SK-N-SH treated with all-trans-retinoic acid at 6 μM for 48 hours (cell line): ENCODE results near the gene NAA10.

Experiments
- GLIS3 ChIP-seq: fragments of 250-450 bp; sonication (Bioruptor Pico); IDR thresholded peaks from 2 replicates; pipeline ENCODE4 v1.5.0; 2020; ENCODE audit warnings: mild to moderate bottlenecking, moderate library complexity
- RARB ChIP-seq: fragments of 250-450 bp; sonication (Bioruptor Pico); IDR thresholded peaks from 2 replicates; pipeline ENCODE4 v1.8.0; 2021; ENCODE audit warnings: mild to moderate bottlenecking, moderate library complexity
- TF ChIP-seq, protein P1 (sequence below): fragments of 250-450 bp; sonication (Bioruptor Pico); IDR thresholded peaks from 2 replicates; pipeline ENCODE4 v1.5.0; 2020; ENCODE audit warnings: mild to moderate bottlenecking, moderate library complexity

DNA sequence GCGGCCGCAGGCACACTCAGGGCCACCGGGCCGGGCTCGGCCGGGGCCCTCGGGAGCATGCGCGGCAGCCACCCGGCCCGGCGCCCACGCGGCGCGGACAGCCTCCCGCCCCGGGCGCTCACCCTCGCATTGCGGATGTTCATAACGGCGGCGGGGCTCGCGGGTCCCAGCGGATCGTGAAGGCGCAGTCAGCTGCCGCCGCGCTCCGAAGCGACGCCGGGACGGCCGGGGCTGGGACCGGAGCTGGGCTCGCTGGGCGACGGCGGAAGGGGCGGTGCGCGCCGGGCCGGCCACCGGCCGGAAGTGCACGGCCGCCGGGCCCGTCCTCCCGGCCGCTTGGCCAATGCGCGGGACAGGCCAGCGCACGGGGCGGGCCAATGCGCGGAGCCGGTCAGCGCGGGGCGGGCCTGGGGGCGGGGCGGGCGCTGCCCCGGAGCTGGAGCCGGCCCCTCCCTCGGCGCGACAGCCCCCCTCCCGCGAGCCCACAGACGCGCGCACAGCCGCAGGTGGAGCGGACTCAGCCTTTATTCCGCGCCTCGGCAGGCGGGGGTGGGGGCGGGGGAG lies at the start of gene NAA10:
- no peak for TF ChIP-seq GLIS3 (CRISPR knock-in tag)
- TF ChIP-seq, protein P1, sequence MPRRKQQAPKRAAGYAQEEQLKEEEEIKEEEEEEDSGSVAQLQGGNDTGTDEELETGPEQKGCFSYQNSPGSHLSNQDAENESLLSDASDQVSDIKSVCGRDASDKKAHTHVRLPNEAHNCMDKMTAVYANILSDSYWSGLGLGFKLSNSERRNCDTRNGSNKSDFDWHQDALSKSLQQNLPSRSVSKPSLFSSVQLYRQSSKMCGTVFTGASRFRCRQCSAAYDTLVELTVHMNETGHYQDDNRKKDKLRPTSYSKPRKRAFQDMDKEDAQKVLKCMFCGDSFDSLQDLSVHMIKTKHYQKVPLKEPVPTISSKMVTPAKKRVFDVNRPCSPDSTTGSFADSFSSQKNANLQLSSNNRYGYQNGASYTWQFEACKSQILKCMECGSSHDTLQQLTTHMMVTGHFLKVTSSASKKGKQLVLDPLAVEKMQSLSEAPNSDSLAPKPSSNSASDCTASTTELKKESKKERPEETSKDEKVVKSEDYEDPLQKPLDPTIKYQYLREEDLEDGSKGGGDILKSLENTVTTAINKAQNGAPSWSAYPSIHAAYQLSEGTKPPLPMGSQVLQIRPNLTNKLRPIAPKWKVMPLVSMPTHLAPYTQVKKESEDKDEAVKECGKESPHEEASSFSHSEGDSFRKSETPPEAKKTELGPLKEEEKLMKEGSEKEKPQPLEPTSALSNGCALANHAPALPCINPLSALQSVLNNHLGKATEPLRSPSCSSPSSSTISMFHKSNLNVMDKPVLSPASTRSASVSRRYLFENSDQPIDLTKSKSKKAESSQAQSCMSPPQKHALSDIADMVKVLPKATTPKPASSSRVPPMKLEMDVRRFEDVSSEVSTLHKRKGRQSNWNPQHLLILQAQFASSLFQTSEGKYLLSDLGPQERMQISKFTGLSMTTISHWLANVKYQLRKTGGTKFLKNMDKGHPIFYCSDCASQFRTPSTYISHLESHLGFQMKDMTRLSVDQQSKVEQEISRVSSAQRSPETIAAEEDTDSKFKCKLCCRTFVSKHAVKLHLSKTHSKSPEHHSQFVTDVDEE (CRISPR knock-in tag) = no peak
- TF ChIP-seq RARB (CRISPR knock-in tag) = no peak
